Mucosa of stomach (tissue), 1 donor: ENCODE data around the gene PLAAT4.
A peak's percentile ranks its signal among the peaks of the same experiment; 100 is the strongest.
"Not testable (repeated sequence)": the region's sequence is repeated elsewhere in the genome, so short reads cannot be mapped to it uniquely, and the experiment has no call there.

Experiments used
- H3K27me3 ChIP-seq: one replicate; pipeline ENCODE4 v1.7.0; 2013; ENCODE audit warnings: mild to moderate bottlenecking, low read length; ENCODE audit not compliant: control insufficient read depth, insufficient read depth
- H3K36me3 ChIP-seq: one replicate; pipeline ENCODE4 v1.7.0; 2013; ENCODE audit warnings: low read length; ENCODE audit not compliant: control insufficient read depth, insufficient read depth
- H3K4me1 ChIP-seq: one replicate; pipeline ENCODE4 v1.7.0; 2013; ENCODE audit warnings: mild to moderate bottlenecking, low read length; ENCODE audit not compliant: control insufficient read depth, insufficient read depth
- H3K4me3 ChIP-seq: one replicate; pipeline ENCODE4 v1.7.0; 2013; ENCODE audit warnings: low read length
- H3K9ac ChIP-seq: one replicate; pipeline ENCODE4 v1.7.0; 2013; ENCODE audit warnings: mild to moderate bottlenecking, low read length, moderate library complexity
- H3K9me3 ChIP-seq: one replicate; pipeline ENCODE4 v1.7.0; 2013; ENCODE audit warnings: mild to moderate bottlenecking, low read length, moderate library complexity; ENCODE audit not compliant: control insufficient read depth
- donor health status: Pancreatic carcinoma.

The PLAAT4 gene

GRCh38 chr11:63532799-63533475 lies 3.7 kb upstream of the PLAAT4 start:
- H3K4me1 ChIP-seq, result peaks cover 26% of the 10 kb centered on the region
- no peaks in the 10 kb centered on the region for H3K36me3 ChIP-seq
- no peak overlapping the region for H3K9ac ChIP-seq
- H3K9me3 ChIP-seq, result no peaks in the 10 kb centered on the region
- H3K27me3 ChIP-seq, result no peaks in the 10 kb centered on the region
- no peak overlapping the region for H3K4me3 ChIP-seq

GRCh38 chr11:63534076-63534475 lies 2.5 kb upstream of the PLAAT4 start:
- Histone ChIP-seq H3K27me3 (no peaks in the 10 kb centered on the region), H3K4me3 (no peak overlapping the region), H3K9me3 (no peaks in the 10 kb centered on the region), H3K36me3 (no peaks in the 10 kb centered on the region), H3K9ac (no peak overlapping the region), H3K4me1 (peaks cover 37% of the 10 kb centered on the region)

- peaks cover 37% of the 10 kb centered on the region for H3K4me1 ChIP-seq
- H3K9me3 ChIP-seq, result no peaks in the 10 kb centered on the region
- no peaks in the 10 kb centered on the region for H3K27me3 ChIP-seq
- H3K36me3 ChIP-seq, result no peaks in the 10 kb centered on the region
- no peak overlapping the region for H3K9ac ChIP-seq
- H3K4me3 ChIP-seq, result no peak overlapping the region
Measured at GRCh38 chr11:63534895-63535461, 1.6 kb upstream of the PLAAT4 start.

- no peaks in the 10 kb centered on the region for H3K27me3 ChIP-seq
- no peaks in the 10 kb centered on the region for H3K9me3 ChIP-seq
- no peaks in the 10 kb centered on the region for H3K36me3 ChIP-seq
- H3K4me3 ChIP-seq, result no peak overlapping the region
- peaks cover 37% of the 10 kb centered on the region for H3K4me1 ChIP-seq
- no peak overlapping the region for H3K9ac ChIP-seq
Measured at GRCh38 chr11:63535734-63536133, 874 bp upstream of the PLAAT4 start.

GRCh38 chr11:63537293-63538101 lies 889 bp downstream of the PLAAT4 start:
- H3K9ac ChIP-seq, result peak overlapping the region; percentile 72
- no peaks in the 10 kb centered on the region for H3K9me3 ChIP-seq
- no peaks in the 10 kb centered on the region for H3K27me3 ChIP-seq
- H3K4me3 ChIP-seq, result peak overlapping the region; percentile 75
- H3K36me3 ChIP-seq, result no peaks in the 10 kb centered on the region
- peaks cover 28% of the 10 kb centered on the region for H3K4me1 ChIP-seq

GRCh38 chr11:63542506-63542905 lies 5.9 kb downstream of the PLAAT4 start:
- not testable (repeated sequence) for H3K9ac ChIP-seq, H3K4me3 ChIP-seq, H3K9me3 ChIP-seq, H3K27me3 ChIP-seq
- Histone ChIP-seq H3K36me3 (peaks cover 11% of the 10 kb centered on the region), H3K4me1 (peaks cover 15% of the 10 kb centered on the region)

GRCh38 chr11:63543711-63544110 lies 7.1 kb downstream of the PLAAT4 start:
- Histone ChIP-seq H3K27me3 (no peaks in the 10 kb centered on the region), H3K9me3 (no peaks in the 10 kb centered on the region), H3K36me3 (peaks cover 11% of the 10 kb centered on the region), H3K4me3 (no peak overlapping the region), H3K4me1 (peaks cover 3% of the 10 kb centered on the region), H3K9ac (no peak overlapping the region)

GRCh38 chr11:63547061-63547460 lies 10.5 kb downstream of the PLAAT4 start:
- Histone ChIP-seq H3K4me3 (no peak overlapping the region), H3K27me3 (no peaks in the 10 kb centered on the region), H3K9ac (no peak overlapping the region), H3K4me1 (no peaks in the 10 kb centered on the region), H3K36me3 (peaks cover 11% of the 10 kb centered on the region), H3K9me3 (no peaks in the 10 kb centered on the region)

GRCh38 chr11:63548178-63548577 lies 11.6 kb downstream of the PLAAT4 start:
- Histone ChIP-seq H3K4me3 (no peak overlapping the region), H3K27me3 (no peaks in the 10 kb centered on the region), H3K9ac (no peak overlapping the region), H3K36me3 (peaks cover 11% of the 10 kb centered on the region), H3K9me3 (no peaks in the 10 kb centered on the region), H3K4me1 (peaks cover 1% of the 10 kb centered on the region)

GRCh38 chr11:63549411-63549810 lies 12.8 kb downstream of the PLAAT4 start:
- no peak overlapping the region for H3K4me3 ChIP-seq
- no peak overlapping the region for H3K9ac ChIP-seq
- H3K4me1 ChIP-seq, result peaks cover 9% of the 10 kb centered on the region
- no peaks in the 10 kb centered on the region for H3K27me3 ChIP-seq
- no peaks in the 10 kb centered on the region for H3K9me3 ChIP-seq
- peaks cover 10% of the 10 kb centered on the region for H3K36me3 ChIP-seq

GRCh38 chr11:63550156-63550700 lies 13.6 kb downstream of the PLAAT4 start:
- not testable (repeated sequence) for H3K36me3 ChIP-seq, H3K9me3 ChIP-seq, H3K27me3 ChIP-seq

More at GRCh38 chr11:63550156-63550700, 13.6 kb downstream of the PLAAT4 start:
- not testable (repeated sequence) for H3K9ac ChIP-seq, H3K4me1 ChIP-seq, H3K4me3 ChIP-seq
